Measurements from ENCODE around the gene SHC4.
"Not testable (repeated sequence)": the region's sequence is repeated elsewhere in the genome, so short reads cannot be mapped to it uniquely, and the experiment has no call there.

Gene SHC4

GRCh38 chr15:48832648-48833047 is 131.1 kb downstream of the SHC4 start:
- DNase-seq = no peak

- DNase-seq = no peak
These were observed 134.8 kb downstream of the SHC4 start for GRCh38 chr15:48828906-48829305.

- no peak for DNase-seq
These were observed 135.2 kb downstream of the SHC4 start for GRCh38 chr15:48828471-48828870.

GRCh38 chr15:48825075-48825474 is 138.6 kb downstream of the SHC4 start:
- DNase-seq = no peak

- no peak for DNase-seq
These were observed 140.0 kb downstream of the SHC4 start for GRCh38 chr15:48823706-48824105.

- no peak for DNase-seq
These were observed 140.5 kb downstream of the SHC4 start for GRCh38 chr15:48823237-48823636.

- no peak for DNase-seq
These were observed 149.4 kb downstream of the SHC4 start for GRCh38 chr15:48814286-48814685.

- peak in 1 of 2 experiments; percentile 52 for DNase-seq
These were observed 152.3 kb downstream of the SHC4 start for GRCh38 chr15:48811325-48811958.

- peak; percentile 99 to 100 for DNase-seq
These were observed 153.1 kb downstream of the SHC4 start, which contains the start of gene CEP152 for GRCh38 chr15:48810414-48811324. CEP152 (minus strand) TSS chr15:48811069; CDS start chr15:48805649, 5,420 bp downstream.

- DNase-seq = peak; percentile 11 to 42
These were observed 157.6 kb downstream of the SHC4 start for GRCh38 chr15:48806151-48806550.

GRCh38 chr15:48805591-48805990 is 158.1 kb downstream of the SHC4 start:
- no peak for DNase-seq

- peak; percentile 27 to 71 for DNase-seq
These were observed 159.8 kb downstream of the SHC4 start for GRCh38 chr15:48803877-48804276.

GRCh38 chr15:48802867-48803266 is 160.9 kb downstream of the SHC4 start:
- no peak for DNase-seq

GRCh38 chr15:48802257-48802656 is 161.5 kb downstream of the SHC4 start:
- DNase-seq = no peak

GRCh38 chr15:48800811-48801455 is 162.8 kb downstream of the SHC4 start:
- DNase-seq = no peak

- DNase-seq = no peak
These were observed 163.5 kb downstream of the SHC4 start for GRCh38 chr15:48800245-48800644.

GRCh38 chr15:48798319-48798718 is 165.4 kb downstream of the SHC4 start:
- DNase-seq = peak; percentile 53 to 90

- DNase-seq = no peak
These were observed 166.8 kb downstream of the SHC4 start for GRCh38 chr15:48796930-48797329.

GRCh38 chr15:48796521-48796920 is 167.2 kb downstream of the SHC4 start:
- no peak for DNase-seq

GRCh38 chr15:48795901-48796300 is 167.8 kb downstream of the SHC4 start:
- DNase-seq = no peak

- DNase-seq = peak in 1 of 2 experiments; percentile 6
These were observed 169.0 kb downstream of the SHC4 start for GRCh38 chr15:48794697-48795134.

- DNase-seq = no peak
These were observed 171.3 kb downstream of the SHC4 start for GRCh38 chr15:48792408-48792807.

GRCh38 chr15:48790466-48791115 is 173.1 kb downstream of the SHC4 start:
- not testable (repeated sequence) for DNase-seq

Data from NCI-H2081 (cell line).